Endodermal cell (in vitro differentiated cells): Measurements from ENCODE around the gene PCDHA4. TPM values are rescaled to one million over a fixed set of nuclear protein-coding genes. Genes with fewer than 3 reads are reported as not detected.
"Not testable (repeated sequence)": the region's sequence is repeated elsewhere in the genome, so short reads cannot be mapped to it uniquely, and the experiment has no call there.

Experiments
- DNase-seq: peaks from one replicate; pipeline ENCODE4 v3.0.0-alpha.2; 2017
- H3K27ac ChIP-seq: 2 replicates; pipeline ENCODE4 v1.5.1; 2013; ENCODE audit warnings: mild to moderate bottlenecking, low read depth, low read length, moderate library complexity
- H3K27me3 ChIP-seq: 2 replicates; pipeline ENCODE4 v1.6.1; 2013; ENCODE audit warnings: mild to moderate bottlenecking, low read length, moderate library complexity; ENCODE audit not compliant: insufficient read depth, control insufficient read depth, poor library complexity, severe bottlenecking
- H3K36me3 ChIP-seq: 2 replicates; pipeline ENCODE4 v1.7.0; 2013; ENCODE audit warnings: mild to moderate bottlenecking, low read length, moderate library complexity; ENCODE audit not compliant: control insufficient read depth, insufficient read depth
- H3K4me1 ChIP-seq: one replicate; pipeline ENCODE4 v1.7.0; 2013; ENCODE audit warnings: low read length; ENCODE audit not compliant: control insufficient read depth, insufficient read depth
- H3K4me3 ChIP-seq: 2 replicates; pipeline ENCODE4 v1.5.1; 2013; ENCODE audit warnings: mild to moderate bottlenecking, low read length, moderate library complexity
- H3K9ac ChIP-seq: 2 replicates; pipeline ENCODE4 v1.6.1; 2013; ENCODE audit warnings: mild to moderate bottlenecking, low read length, moderate library complexity; ENCODE audit not compliant: poor library complexity, severe bottlenecking; ENCODE audit errors: extremely low read depth
- H3K9me3 ChIP-seq: 2 replicates; pipeline ENCODE4 v1.6.1; 2013; ENCODE audit warnings: mild to moderate bottlenecking, low read length, moderate library complexity; ENCODE audit not compliant: control insufficient read depth
- H3K27ac Mint-ChIP-seq: 2 replicates; pipeline ENCODE4 v1.8.0; 2020; ENCODE audit warnings: mixed read lengths
- H3K27me3 Mint-ChIP-seq: 2 replicates; pipeline ENCODE4 v1.8.0; 2021; ENCODE audit warnings: mild to moderate bottlenecking, mixed read lengths; ENCODE audit not compliant: insufficient read depth
- H3K36me3 Mint-ChIP-seq: 2 replicates; pipeline ENCODE4 v1.8.0; 2020; ENCODE audit warnings: low read depth, mixed read lengths
- H3K4me1 Mint-ChIP-seq: 2 replicates; pipeline ENCODE4 v1.8.0; 2020; ENCODE audit warnings: mixed read lengths
- H3K4me3 Mint-ChIP-seq: 2 replicates; pipeline ENCODE4 v1.8.0; 2020; ENCODE audit warnings: mild to moderate bottlenecking, moderate library complexity, mixed read lengths
- H3K9me3 Mint-ChIP-seq: 2 replicates; pipeline ENCODE4 v1.8.0; 2020; ENCODE audit warnings: mild to moderate bottlenecking, mixed read lengths
- CTCF ChIP-seq: fragments of 200-600 bp; sonication (generic); conservative IDR thresholded peaks from 2 replicates; pipeline ENCODE4 v1.5.0; 2021; ENCODE audit warnings: antibody characterized with exemption, mild to moderate bottlenecking
- WGBS, 2 experiments: methylation state at CpG; one replicate each; pipeline versions ENCODE4 v1.1.5 to v1.1.7; 2013; ENCODE audit warnings: missing lambda C conversion rate in 2 of 2, mixed read lengths in 1 of 2; ENCODE audit not compliant: insufficient coverage in 1 of 2, insufficient read length in 1 of 2; 5-methylcytosine and 5-hydroxymethylcytosine counted together
- total RNA-seq, 2 donors: library from RNA; stranded (reverse); fragmentation: NEBNext Ultra II Directional in 1 of 2; extraction: Animal tissue kit (Norgen Biotek cat#: 25700) in 1 of 2; gene quantifications; 2 replicates in 1 of 2; 3 replicates in 1 of 2; pipeline ENCODE4 v1.2.1, GENCODE V29; 2021

PCDHA4 gene
- total RNA-seq, 2 donors from 2014 or later = 5.6 to 6.3 TPM

GRCh38 chr5:140791089-140791488, 15.8 kb upstream of the PCDHA4 start:
- Histone ChIP-seq H3K27ac (no peak overlapping the region), H3K4me3 (no peak overlapping the region), H3K36me3 (no peaks in the 10 kb centered on the region), H3K27me3 (no peaks in the 10 kb centered on the region), H3K9ac (no peak overlapping the region), H3K9me3 (peaks cover 12% of the 10 kb centered on the region), H3K4me1 (no peaks in the 10 kb centered on the region)
- peaks cover 2% of the 10 kb centered on the region for H3K4me1 Mint-ChIP-seq
- no peak for DNase-seq
- peaks cover 4% of the 10 kb centered on the region for H3K36me3 Mint-ChIP-seq
- peaks cover 10% of the 10 kb centered on the region for H3K27me3 Mint-ChIP-seq
- no peak for TF ChIP-seq CTCF
- H3K27ac Mint-ChIP-seq = no peak overlapping the region
- WGBS, 2 experiments = 80 to 85% methylated on average over 1 to 2 of the region's 2 CpGs
- no peak overlapping the region for H3K4me3 Mint-ChIP-seq
- peaks cover 43% of the 10 kb centered on the region for H3K9me3 Mint-ChIP-seq

GRCh38 chr5:140794595-140795258, 12.1 kb upstream of the PCDHA4 start, which contains the start of gene PCDHA2:
TSS of gene PCDHA2 (plus strand) at chr5:140794852.
- peak within 1 kb of the TSS; percentile 74 for H3K27ac Mint-ChIP-seq
- Histone ChIP-seq H3K36me3 (no peaks in the 10 kb centered on the region), H3K27me3 (no peaks in the 10 kb centered on the region), H3K4me3 (no peak within 1 kb of the TSS), H3K4me1 (no peaks in the 10 kb centered on the region), H3K9ac (no peak within 1 kb of the TSS), H3K9me3 (peaks cover 7% of the 10 kb centered on the region), H3K27ac (no peak within 1 kb of the TSS)
- TF ChIP-seq CTCF = peak; percentile 83
- peaks cover 8% of the 10 kb centered on the region for H3K9me3 Mint-ChIP-seq
- WGBS, 2 experiments = 75 to 83% methylated on average over 24 to 27 of the region's 27 CpGs
- peaks cover 2% of the 10 kb centered on the region for H3K4me1 Mint-ChIP-seq
- peak within 1 kb of the TSS; percentile 86 for H3K4me3 Mint-ChIP-seq
- H3K36me3 Mint-ChIP-seq = peaks cover 8% of the 10 kb centered on the region
- DNase-seq = peak; percentile 63
- H3K27me3 Mint-ChIP-seq = no peaks in the 10 kb centered on the region

- peaks cover 2% of the 10 kb centered on the region for H3K4me1 Mint-ChIP-seq
- Histone ChIP-seq H3K9ac (no peak overlapping the region), H3K4me3 (no peak overlapping the region), H3K27ac (no peak overlapping the region), H3K36me3 (no peaks in the 10 kb centered on the region), H3K4me1 (no peaks in the 10 kb centered on the region), H3K9me3 (peaks cover 6% of the 10 kb centered on the region), H3K27me3 (no peaks in the 10 kb centered on the region)
- peak; percentile 75 for DNase-seq
- H3K27ac Mint-ChIP-seq = peak overlapping the region; percentile 74
- H3K4me3 Mint-ChIP-seq = peak overlapping the region; percentile 86
- peaks cover 8% of the 10 kb centered on the region for H3K36me3 Mint-ChIP-seq
- WGBS, 2 experiments = 69 to 71% methylated on average over 12 to 15 of the region's 15 CpGs
- H3K9me3 Mint-ChIP-seq = peaks cover 7% of the 10 kb centered on the region
- peak; percentile 70 for TF ChIP-seq CTCF
- no peaks in the 10 kb centered on the region for H3K27me3 Mint-ChIP-seq
These were observed 11.6 kb upstream of the PCDHA4 start for GRCh38 chr5:140795259-140795641.

- not testable (repeated sequence) for H3K27me3 ChIP-seq, H3K27me3 Mint-ChIP-seq, H3K27ac Mint-ChIP-seq, H3K4me3 Mint-ChIP-seq, H3K9me3 ChIP-seq, H3K4me1 Mint-ChIP-seq, H3K9ac ChIP-seq, H3K36me3 ChIP-seq, H3K9me3 Mint-ChIP-seq, H3K4me1 ChIP-seq, H3K4me3 ChIP-seq, H3K27ac ChIP-seq
- peaks cover 10% of the 10 kb centered on the region for H3K36me3 Mint-ChIP-seq
- 96 to 97% methylated on average over 50 to 71 of the region's 72 CpGs for WGBS, 2 experiments
- peak; percentile 34 for DNase-seq
These were observed 10.7 kb upstream of the PCDHA4 start for GRCh38 chr5:140796072-140796717.
